HCT116 (cell line): ENCODE measurements around the gene RAB40C.

Experiments used
- CEBPB ChIP-seq: IDR thresholded peaks from 2 replicates; pipeline ENCODE4 v1.6.1; 2012; ENCODE audit warnings: low read depth
- EZH2 ChIP-seq: fragments of 200-600 bp; sonication (generic); IDR thresholded peaks from 2 replicates; pipeline ENCODE4 v1.6.1; 2017; ENCODE audit warnings: antibody characterized with exemption, mixed run types
- FOSL1 ChIP-seq: IDR thresholded peaks from 2 replicates; pipeline ENCODE4 v1.6.1; 2012; ENCODE audit warnings: low read depth
- POLR2A ChIP-seq: IDR thresholded peaks from 2 replicates; pipeline ENCODE4 v1.7.0; 2011; ENCODE audit warnings: borderline replicate concordance; ENCODE audit not compliant: insufficient read depth, insufficient read length; ENCODE audit errors: extremely low read depth
- SIN3A ChIP-seq: IDR thresholded peaks from 2 replicates; pipeline ENCODE4 v1.6.1; 2012; ENCODE audit warnings: low read depth
- ZNF274 ChIP-seq: fragments of 200-500 bp; sonication (Bioruptor generic); IDR thresholded peaks from 2 replicates; pipeline ENCODE4 v1.6.1; 2014; ENCODE audit warnings: mild to moderate bottlenecking, low read depth, low read length, inconsistent platforms
- TF ChIP-seq, protein P1 (sequence below), 3 experiments: fragments of 200-600 bp in 1 of 3; sonication (generic) in 1 of 3; IDR thresholded peaks in 2 of 3; conservative IDR thresholded peaks in 1 of 3; 2 replicates each; pipeline ENCODE4 v1.5.1; 2012 to 2017; ENCODE audit warnings: low read depth in 2 of 3, low read length in 2 of 3, antibody characterized with exemption in 1 of 3, borderline replicate concordance in 1 of 3, control low read depth in 1 of 3, mild to moderate bottlenecking in 1 of 3, mixed read lengths in 1 of 3, mixed run types in 1 of 3, moderate library complexity in 1 of 3; ENCODE audit not compliant: insufficient read depth in 1 of 3

DNA sequence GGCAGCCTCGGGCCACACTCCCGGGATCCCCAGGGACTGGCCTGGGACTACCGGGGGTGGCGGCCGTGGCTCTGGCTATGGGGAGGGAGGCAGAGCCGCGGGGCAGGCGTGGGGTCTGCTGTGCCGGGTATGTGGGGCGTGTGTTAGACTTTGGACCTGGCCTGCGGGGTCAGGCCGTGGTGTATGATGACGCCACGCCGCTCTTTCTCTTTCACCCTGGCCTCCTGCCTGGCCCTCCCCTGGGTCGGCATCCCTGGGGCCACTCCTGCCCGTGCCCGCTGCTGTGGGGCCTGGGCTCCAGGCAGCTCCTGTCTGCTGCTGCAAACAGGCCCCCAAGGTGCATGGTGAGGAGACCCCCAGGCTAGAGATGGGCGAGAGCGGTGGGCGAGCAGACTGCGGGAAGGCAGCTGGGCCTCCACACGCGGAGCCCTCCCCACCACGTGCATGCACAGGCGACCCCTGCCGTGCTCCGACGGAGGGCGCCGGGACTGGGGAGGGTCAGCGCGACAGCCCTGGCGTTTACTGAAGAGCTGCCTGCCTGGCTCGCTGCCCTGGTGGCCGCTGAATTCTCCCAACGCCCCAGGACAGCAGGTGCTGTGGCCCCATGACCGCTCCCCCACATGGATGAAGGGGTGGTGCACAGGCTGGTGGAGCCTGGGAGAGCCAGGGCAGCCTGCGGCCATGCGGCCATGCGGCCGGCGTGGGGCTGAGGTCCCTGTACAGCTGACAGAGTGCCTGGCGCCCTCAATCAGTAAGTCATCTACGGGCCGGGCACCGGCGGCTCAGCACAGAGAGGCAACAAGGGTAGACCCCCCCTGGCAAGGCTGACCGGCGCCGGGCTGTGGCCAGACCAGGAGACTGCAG lies 46.3 kb upstream of the RAB40C start:
- TF ChIP-seq, protein P1, sequence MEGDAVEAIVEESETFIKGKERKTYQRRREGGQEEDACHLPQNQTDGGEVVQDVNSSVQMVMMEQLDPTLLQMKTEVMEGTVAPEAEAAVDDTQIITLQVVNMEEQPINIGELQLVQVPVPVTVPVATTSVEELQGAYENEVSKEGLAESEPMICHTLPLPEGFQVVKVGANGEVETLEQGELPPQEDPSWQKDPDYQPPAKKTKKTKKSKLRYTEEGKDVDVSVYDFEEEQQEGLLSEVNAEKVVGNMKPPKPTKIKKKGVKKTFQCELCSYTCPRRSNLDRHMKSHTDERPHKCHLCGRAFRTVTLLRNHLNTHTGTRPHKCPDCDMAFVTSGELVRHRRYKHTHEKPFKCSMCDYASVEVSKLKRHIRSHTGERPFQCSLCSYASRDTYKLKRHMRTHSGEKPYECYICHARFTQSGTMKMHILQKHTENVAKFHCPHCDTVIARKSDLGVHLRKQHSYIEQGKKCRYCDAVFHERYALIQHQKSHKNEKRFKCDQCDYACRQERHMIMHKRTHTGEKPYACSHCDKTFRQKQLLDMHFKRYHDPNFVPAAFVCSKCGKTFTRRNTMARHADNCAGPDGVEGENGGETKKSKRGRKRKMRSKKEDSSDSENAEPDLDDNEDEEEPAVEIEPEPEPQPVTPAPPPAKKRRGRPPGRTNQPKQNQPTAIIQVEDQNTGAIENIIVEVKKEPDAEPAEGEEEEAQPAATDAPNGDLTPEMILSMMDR (IDR thresholded peaks at IDR 0.05 in 2 of 3, conservative IDR thresholded peaks at IDR 0.05 in 1 of 3; ENCODE audit: borderline replicate concordance in 1 of 3, insufficient read depth in 1 of 3, low read depth in 2 of 3, low read length in 2 of 3), result no peak
- TF ChIP-seq ZNF274 (no peak), CEBPB (no peak), EZH2 (no peak), SIN3A (no peak), POLR2A (no peak), FOSL1 (no peak)
